ENCODE data around the gene GRHL1. TPM values are rescaled to one million over a fixed set of nuclear protein-coding genes. Genes with fewer than 3 reads are reported as not detected.

The GRHL1 gene
- total and polyA plus RNA-seq, 2 donors (not counting 3 experiments of a cell fraction or from before 2014, with no cell fraction given) = 0.37 to 1.1 TPM

DNA sequence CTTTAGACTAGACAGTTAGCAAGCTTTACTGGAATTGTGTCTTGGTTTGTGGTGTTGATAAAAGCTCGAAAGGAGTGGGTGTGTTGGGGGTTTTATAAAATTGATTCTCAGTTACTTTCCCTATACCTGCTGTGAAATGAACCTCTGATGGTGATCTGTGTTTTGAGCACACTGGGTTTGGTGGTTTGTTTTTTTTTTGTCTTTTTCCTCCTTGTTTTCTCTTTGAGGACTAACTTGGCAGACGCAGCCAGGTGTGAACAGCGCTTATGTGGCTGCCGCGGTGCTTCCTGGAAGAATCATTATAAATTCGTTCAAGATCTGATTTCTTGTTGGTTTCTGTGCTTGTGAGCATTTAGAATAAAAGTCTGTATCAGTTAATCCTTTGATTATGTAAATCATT is 28.5 kb downstream of the GRHL1 start:
- peaks cover 23% of the 10 kb centered on the region for H3K4me1 ChIP-seq (ENCODE audit: control insufficient read depth, extremely low read depth, insufficient read depth, low read length)
- no TSS peak for BruUV-seq (replicated peaks)
- no peaks in the 10 kb centered on the region for H3K27me3 ChIP-seq (ENCODE audit: control insufficient read depth in 2 of 2, insufficient read depth in 2 of 2, low read length in 2 of 2)
- no peak overlapping the region for H2AFZ ChIP-seq (ENCODE audit: low read depth, low read length)
- dilution Hi-C loops (cut with MboI; ENCODE audit: extremely low pct_ligation_motif_present, low sequenced_read_pairs) = no loop called here
- no peaks in the 10 kb centered on the region for H3K9me1 ChIP-seq (replicated peaks; ENCODE audit: control insufficient read depth, extremely low read depth, insufficient read depth, low read length)
- no peak for FAIRE-seq
- no peaks in the 10 kb centered on the region for H3K9me3 ChIP-seq (replicated peaks; ENCODE audit: control insufficient read depth, insufficient read depth, low read length)
- no peaks in the 10 kb centered on the region for H4K20me1 ChIP-seq (replicated peaks; ENCODE audit: control insufficient read depth, extremely low read depth, insufficient read depth, low read length)
- ChIA-PET POLR2A (no interaction called here), CTCF (no interaction called here)
- no peak overlapping the region for H3K9ac ChIP-seq (replicated peaks; ENCODE audit: extremely low read depth, insufficient read depth, low read length)
- H3K36me3 ChIP-seq (ENCODE audit: control insufficient read depth in 2 of 2, extremely low read depth in 1 of 2, insufficient read depth in 2 of 2, low read length in 2 of 2) = no peaks in the 10 kb centered on the region
- intact Hi-C loops (cut with micrococcal nuclease) = no loop called here
- H3K4me2 ChIP-seq (ENCODE audit: insufficient read depth, low read length) = no peak overlapping the region
- H3K4me3 ChIP-seq (replicated peaks in 1 of 3; ENCODE audit: insufficient read depth in 1 of 3, low read depth in 1 of 3, low read length in 3 of 3) = no peak overlapping the region
- TF ChIP-seq POLR2AphosphoS5 (IDR thresholded peaks at IDR 0.05; ENCODE audit: insufficient read depth, low read depth, low read length) (no peak), MYC (IDR thresholded peaks at IDR 0.05; ENCODE audit: low read depth, low read length) (no peak)
- no peaks in the 10 kb centered on the region for H3K79me2 ChIP-seq (ENCODE audit: control insufficient read depth, insufficient read depth, low read length)
- no peak for DNase-seq (ENCODE audit: low read depth, low spot score)
- H3K27ac ChIP-seq (ENCODE audit: insufficient read depth, low read depth, low read length) = no peak overlapping the region

DNA sequence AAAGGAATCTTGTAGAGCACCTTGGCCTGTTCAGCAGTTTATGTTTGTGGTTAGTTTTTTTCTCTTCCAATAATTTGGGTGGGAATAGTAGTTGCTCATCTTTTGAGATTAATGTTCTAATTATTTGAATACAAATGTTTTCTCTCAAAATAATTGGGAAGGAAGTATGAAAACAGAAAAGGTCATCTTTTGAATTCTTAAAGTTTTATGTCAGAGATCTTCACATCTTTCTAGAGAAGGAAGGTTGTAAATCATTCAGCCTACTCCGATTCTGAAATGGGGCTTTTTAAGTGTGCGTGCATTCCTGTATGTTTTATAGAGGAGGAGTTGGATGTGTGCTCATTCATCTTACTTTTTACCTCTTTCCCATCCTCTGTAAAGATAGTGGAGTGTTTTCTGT is 29.0 kb downstream of the GRHL1 start:
- TF ChIP-seq MYC (IDR thresholded peaks at IDR 0.05; ENCODE audit: low read depth, low read length) (no peak), MAX (IDR thresholded peaks at IDR 0.05; ENCODE audit: insufficient read depth, insufficient read length) (no peak)
- H4K20me1 ChIP-seq (replicated peaks; ENCODE audit: control insufficient read depth, extremely low read depth, insufficient read depth, low read length) = no peaks in the 10 kb centered on the region
- FAIRE-seq (no peak), DNase-seq (ENCODE audit: low read depth, low spot score) (no peak)
- no peak overlapping the region for H3K27ac ChIP-seq (ENCODE audit: insufficient read depth, low read depth, low read length)
- peaks cover 17% of the 10 kb centered on the region for H3K4me1 ChIP-seq (ENCODE audit: control insufficient read depth, extremely low read depth, insufficient read depth, low read length)
- no peaks in the 10 kb centered on the region for H3K36me3 ChIP-seq (ENCODE audit: control insufficient read depth in 2 of 2, extremely low read depth in 1 of 2, insufficient read depth in 2 of 2, low read length in 2 of 2)
- H2AFZ ChIP-seq (ENCODE audit: low read depth, low read length) = no peak overlapping the region
- H3K4me2 ChIP-seq (ENCODE audit: insufficient read depth, low read length) = no peak overlapping the region
- intact Hi-C loops (cut with micrococcal nuclease) = no loop called here
- no peaks in the 10 kb centered on the region for H3K27me3 ChIP-seq (ENCODE audit: control insufficient read depth in 2 of 2, insufficient read depth in 2 of 2, low read length in 2 of 2)
- H3K4me3 ChIP-seq (replicated peaks in 1 of 3; ENCODE audit: insufficient read depth in 1 of 3, low read depth in 1 of 3, low read length in 3 of 3) = no peak overlapping the region
- no peak overlapping the region for H3K9ac ChIP-seq (replicated peaks; ENCODE audit: extremely low read depth, insufficient read depth, low read length)
- no TSS peak for BruUV-seq (replicated peaks)
- ChIA-PET CTCF (interaction anchor here (1.2 to 7.8 kb wide), 2 partner anchors 65 to 454 kb away, joined by 5 to 340 read pairs; partner anchors contain the start of gene KLF11), POLR2A (no interaction called here)
- no peaks in the 10 kb centered on the region for H3K9me1 ChIP-seq (replicated peaks; ENCODE audit: control insufficient read depth, extremely low read depth, insufficient read depth, low read length)
- dilution Hi-C loops (cut with MboI; ENCODE audit: extremely low pct_ligation_motif_present, low sequenced_read_pairs) = no loop called here
- no peaks in the 10 kb centered on the region for H3K79me2 ChIP-seq (ENCODE audit: control insufficient read depth, insufficient read depth, low read length)
- no peaks in the 10 kb centered on the region for H3K9me3 ChIP-seq (replicated peaks; ENCODE audit: control insufficient read depth, insufficient read depth, low read length)

All from endothelial cell of umbilical vein (primary cell).